GM23338 (cell line): ENCODE measurements around the gene HSD17B11.

Source experiments
- CREB1 ChIP-seq: fragments of 250-450 bp; sonication (Bioruptor Pico); IDR thresholded peaks from 2 replicates; pipeline ENCODE4 v1.5.0; 2020; ENCODE audit warnings: low read depth, mild to moderate bottlenecking, moderate library complexity
- EZH2 ChIP-seq: fragments of 200-600 bp; sonication (generic); IDR thresholded peaks from one replicate; pipeline ENCODE4 v1.8.0; 2017; ENCODE audit warnings: antibody characterized with exemption, mild to moderate bottlenecking, low read depth; ENCODE audit not compliant: unreplicated experiment
- EZH2phosphoT487 ChIP-seq: fragments of 200-600 bp; sonication (generic); IDR thresholded peaks from one replicate; pipeline ENCODE4 v1.8.1; 2018; ENCODE audit warnings: antibody characterized with exemption; ENCODE audit not compliant: unreplicated experiment
- JUNB ChIP-seq: IDR thresholded peaks from one replicate; pipeline ENCODE4 v1.6.1; 2016; ENCODE audit warnings: antibody characterized with exemption; ENCODE audit not compliant: unreplicated experiment
- NANOG ChIP-seq: IDR thresholded peaks from 2 replicates; pipeline ENCODE4 v1.6.1; 2016; ENCODE audit warnings: antibody characterized with exemption, borderline replicate concordance
- POLR2AphosphoS5 ChIP-seq: IDR thresholded peaks from 2 replicates; pipeline ENCODE4 v1.6.1; 2016; ENCODE audit warnings: antibody characterized with exemption, low read depth
- REST ChIP-seq: IDR thresholded peaks from one replicate; pipeline ENCODE4 v1.6.1; 2018; ENCODE audit warnings: antibody characterized with exemption; ENCODE audit not compliant: unreplicated experiment
- STAT1 ChIP-seq: IDR thresholded peaks from one replicate; pipeline ENCODE4 v1.6.1; 2016; ENCODE audit warnings: antibody characterized with exemption; ENCODE audit not compliant: unreplicated experiment
- ZNF114 ChIP-seq: fragments of 250-450 bp; sonication (Bioruptor Pico); IDR thresholded peaks from 2 replicates; pipeline ENCODE4 v1.5.0; 2020; ENCODE audit warnings: mild to moderate bottlenecking, moderate library complexity
- ZNF462 ChIP-seq: fragments of 250-450 bp; sonication (Bioruptor Pico); IDR thresholded peaks from 2 replicates; pipeline ENCODE4 v1.5.0; 2020; ENCODE audit warnings: mild to moderate bottlenecking, moderate library complexity
- TF ChIP-seq, protein P1 (sequence below), 2 experiments: fragments of 200-600 bp in 1 of 2; sonication (generic) in 1 of 2; conservative IDR thresholded peaks; 2 replicates each; pipeline versions ENCODE4 v1.5.1 to v1.6.1; 2016 to 2017; ENCODE audit warnings: antibody characterized with exemption in 2 of 2, low read depth in 2 of 2, mild to moderate bottlenecking in 2 of 2, moderate library complexity in 1 of 2
- TF ChIP-seq, protein P2 (sequence below): IDR thresholded peaks from 2 replicates; pipeline ENCODE4 v1.6.1; 2016; ENCODE audit warnings: antibody characterized with exemption

DNA sequence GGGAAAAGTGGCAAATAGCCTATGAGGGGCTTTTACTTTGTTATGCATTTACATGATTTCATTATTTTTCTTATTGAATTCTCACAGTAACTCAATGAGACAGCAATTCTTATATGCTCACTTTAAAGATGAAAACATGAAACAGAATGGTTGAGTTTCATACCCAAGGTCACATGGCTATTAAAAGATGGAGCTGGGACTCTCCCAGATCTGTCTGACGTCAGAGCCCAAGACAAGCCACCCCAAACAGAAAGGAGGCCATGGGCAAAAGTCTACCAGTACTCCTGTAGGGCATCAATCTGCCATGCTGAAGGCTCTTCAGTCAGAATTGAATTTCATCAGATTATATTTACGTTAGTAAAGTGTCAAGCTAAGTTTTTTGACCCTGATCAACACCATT is 13.2 kb downstream of the HSD17B11 start:
- TF ChIP-seq, protein P1, sequence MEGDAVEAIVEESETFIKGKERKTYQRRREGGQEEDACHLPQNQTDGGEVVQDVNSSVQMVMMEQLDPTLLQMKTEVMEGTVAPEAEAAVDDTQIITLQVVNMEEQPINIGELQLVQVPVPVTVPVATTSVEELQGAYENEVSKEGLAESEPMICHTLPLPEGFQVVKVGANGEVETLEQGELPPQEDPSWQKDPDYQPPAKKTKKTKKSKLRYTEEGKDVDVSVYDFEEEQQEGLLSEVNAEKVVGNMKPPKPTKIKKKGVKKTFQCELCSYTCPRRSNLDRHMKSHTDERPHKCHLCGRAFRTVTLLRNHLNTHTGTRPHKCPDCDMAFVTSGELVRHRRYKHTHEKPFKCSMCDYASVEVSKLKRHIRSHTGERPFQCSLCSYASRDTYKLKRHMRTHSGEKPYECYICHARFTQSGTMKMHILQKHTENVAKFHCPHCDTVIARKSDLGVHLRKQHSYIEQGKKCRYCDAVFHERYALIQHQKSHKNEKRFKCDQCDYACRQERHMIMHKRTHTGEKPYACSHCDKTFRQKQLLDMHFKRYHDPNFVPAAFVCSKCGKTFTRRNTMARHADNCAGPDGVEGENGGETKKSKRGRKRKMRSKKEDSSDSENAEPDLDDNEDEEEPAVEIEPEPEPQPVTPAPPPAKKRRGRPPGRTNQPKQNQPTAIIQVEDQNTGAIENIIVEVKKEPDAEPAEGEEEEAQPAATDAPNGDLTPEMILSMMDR (conservative IDR thresholded peaks at IDR 0.05; ENCODE audit: low read depth in 2 of 2): no peak
- TF ChIP-seq POLR2AphosphoS5 (no peak), EZH2phosphoT487 (no peak), EZH2 (no peak), NANOG (no peak), CREB1 (no peak), REST (no peak), JUNB (no peak), ZNF114 (CRISPR knock-in tag) (no peak), ZNF462 (CRISPR knock-in tag) (no peak), STAT1 (no peak)
- TF ChIP-seq, protein P2, sequence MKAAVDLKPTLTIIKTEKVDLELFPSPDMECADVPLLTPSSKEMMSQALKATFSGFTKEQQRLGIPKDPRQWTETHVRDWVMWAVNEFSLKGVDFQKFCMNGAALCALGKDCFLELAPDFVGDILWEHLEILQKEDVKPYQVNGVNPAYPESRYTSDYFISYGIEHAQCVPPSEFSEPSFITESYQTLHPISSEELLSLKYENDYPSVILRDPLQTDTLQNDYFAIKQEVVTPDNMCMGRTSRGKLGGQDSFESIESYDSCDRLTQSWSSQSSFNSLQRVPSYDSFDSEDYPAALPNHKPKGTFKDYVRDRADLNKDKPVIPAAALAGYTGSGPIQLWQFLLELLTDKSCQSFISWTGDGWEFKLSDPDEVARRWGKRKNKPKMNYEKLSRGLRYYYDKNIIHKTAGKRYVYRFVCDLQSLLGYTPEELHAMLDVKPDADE: no peak
